K562 (cell line): ENCODE results near the gene GAB4.

Source experiments
- ATF2 ChIP-seq: sonication (generic); formaldehyde crosslinking; IDR thresholded peaks from 2 replicates; pipeline ENCODE4 v1.8.1; 2022; ENCODE audit warnings: missing genetic modification reagents
- DPF2 ChIP-seq: fragments of 450-650 bp; IDR thresholded peaks from 2 replicates; pipeline ENCODE4 v1.6.1; 2016
- HDAC2 ChIP-seq: fragments of 450-650 bp; IDR thresholded peaks from 2 replicates; pipeline ENCODE4 v1.6.1; 2016; ENCODE audit warnings: mild to moderate bottlenecking
- JUNB ChIP-seq: fragments of 450-650 bp; formaldehyde crosslinking; conservative IDR thresholded peaks from 2 replicates; pipeline ENCODE4 v1.4.0; 2020; ENCODE audit warnings: mild to moderate bottlenecking
- KHSRP ChIP-seq: fragments of 450-650 bp; IDR thresholded peaks from 2 replicates; pipeline ENCODE4 v1.6.1; 2017
- NCOA2 ChIP-seq, 2 experiments: fragments of 450-650 bp; IDR thresholded peaks; 2 replicates each; pipeline ENCODE4 v1.6.1; 2018; ENCODE audit warnings: mild to moderate bottlenecking in 2 of 2, moderate library complexity in 1 of 2; ENCODE audit not compliant: partially characterized antibody in 2 of 2
- POLR2AphosphoS5 ChIP-seq: IDR thresholded peaks from 2 replicates; pipeline ENCODE4 v1.6.1; 2011; ENCODE audit warnings: mild to moderate bottlenecking, low read depth, low read length, moderate library complexity; ENCODE audit not compliant: control insufficient read depth, insufficient read depth
- TAF1 ChIP-seq: IDR thresholded peaks from 2 replicates; pipeline ENCODE4 v1.6.1; 2011; ENCODE audit warnings: mild to moderate bottlenecking, low read length, moderate library complexity; ENCODE audit not compliant: insufficient read depth, control insufficient read depth, severe bottlenecking; ENCODE audit errors: extremely low read depth
- U2AF1 ChIP-seq: fragments of 200-400 bp; formaldehyde crosslinking; optimal IDR thresholded peaks from 2 replicates; pipeline ENCODE3; 2017; ENCODE audit warnings: mild to moderate bottlenecking, low read depth, low read length, moderate library complexity
- ZNF197 ChIP-seq: fragments of 200-800 bp; sonication (Bioruptor generic); IDR thresholded peaks from 2 replicates; pipeline ENCODE4 v1.6.1; 2016; ENCODE audit warnings: low read depth, missing genetic modification characterization, missing compliant biosample characterization
- ZNF224 ChIP-seq: sonication (generic); formaldehyde crosslinking; IDR thresholded peaks from 2 replicates; pipeline ENCODE4 v1.8.0; 2022; ENCODE audit warnings: mild to moderate bottlenecking, missing genetic modification reagents
- TF ChIP-seq, protein P1 (sequence below), 3 experiments: IDR thresholded peaks in 2 of 3; conservative IDR thresholded peaks in 1 of 3; 2 replicates each; pipeline ENCODE4 v1.5.1; 2011 to 2012; ENCODE audit warnings: low read length in 3 of 3, mild to moderate bottlenecking in 3 of 3, control low read depth in 2 of 3, improper control_type of control experiment in 1 of 3, inconsistent platforms in 1 of 3, low read depth in 1 of 3, mixed read lengths in 1 of 3, moderate library complexity in 1 of 3; ENCODE audit not compliant: insufficient read depth in 2 of 3

- TF ChIP-seq JUNB: no peak
- TF ChIP-seq HDAC2: no peak
- TF ChIP-seq ZNF197 (CRISPR knock-in tag): no peak
- no peak for TF ChIP-seq POLR2AphosphoS5
- TF ChIP-seq ZNF224 (CRISPR knock-in tag): no peak
- no peak for TF ChIP-seq KHSRP
- TF ChIP-seq ATF2 (CRISPR knock-in tag): no peak
- no peak for TF ChIP-seq TAF1
- TF ChIP-seq, protein P1, sequence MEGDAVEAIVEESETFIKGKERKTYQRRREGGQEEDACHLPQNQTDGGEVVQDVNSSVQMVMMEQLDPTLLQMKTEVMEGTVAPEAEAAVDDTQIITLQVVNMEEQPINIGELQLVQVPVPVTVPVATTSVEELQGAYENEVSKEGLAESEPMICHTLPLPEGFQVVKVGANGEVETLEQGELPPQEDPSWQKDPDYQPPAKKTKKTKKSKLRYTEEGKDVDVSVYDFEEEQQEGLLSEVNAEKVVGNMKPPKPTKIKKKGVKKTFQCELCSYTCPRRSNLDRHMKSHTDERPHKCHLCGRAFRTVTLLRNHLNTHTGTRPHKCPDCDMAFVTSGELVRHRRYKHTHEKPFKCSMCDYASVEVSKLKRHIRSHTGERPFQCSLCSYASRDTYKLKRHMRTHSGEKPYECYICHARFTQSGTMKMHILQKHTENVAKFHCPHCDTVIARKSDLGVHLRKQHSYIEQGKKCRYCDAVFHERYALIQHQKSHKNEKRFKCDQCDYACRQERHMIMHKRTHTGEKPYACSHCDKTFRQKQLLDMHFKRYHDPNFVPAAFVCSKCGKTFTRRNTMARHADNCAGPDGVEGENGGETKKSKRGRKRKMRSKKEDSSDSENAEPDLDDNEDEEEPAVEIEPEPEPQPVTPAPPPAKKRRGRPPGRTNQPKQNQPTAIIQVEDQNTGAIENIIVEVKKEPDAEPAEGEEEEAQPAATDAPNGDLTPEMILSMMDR (IDR thresholded peaks at IDR 0.05 in 2 of 3, conservative IDR thresholded peaks at IDR 0.05 in 1 of 3; ENCODE audit: insufficient read depth in 2 of 3, low read depth in 1 of 3, low read length in 3 of 3): no peak
- no peak for TF ChIP-seq NCOA2 (IDR thresholded peaks at IDR 0.05; ENCODE audit: partially characterized antibody in 2 of 2)
- TF ChIP-seq DPF2: no peak
- no peak for TF ChIP-seq U2AF1
Measured at GRCh38 chr22:16988257-16988656, 19.8 kb downstream of the GAB4 start.
